ENCODE results near the gene LRMDA.
"Not testable (repeated sequence)": the region's sequence is repeated elsewhere in the genome, so short reads cannot be mapped to it uniquely, and the experiment has no call there.

The LRMDA gene

DNA sequence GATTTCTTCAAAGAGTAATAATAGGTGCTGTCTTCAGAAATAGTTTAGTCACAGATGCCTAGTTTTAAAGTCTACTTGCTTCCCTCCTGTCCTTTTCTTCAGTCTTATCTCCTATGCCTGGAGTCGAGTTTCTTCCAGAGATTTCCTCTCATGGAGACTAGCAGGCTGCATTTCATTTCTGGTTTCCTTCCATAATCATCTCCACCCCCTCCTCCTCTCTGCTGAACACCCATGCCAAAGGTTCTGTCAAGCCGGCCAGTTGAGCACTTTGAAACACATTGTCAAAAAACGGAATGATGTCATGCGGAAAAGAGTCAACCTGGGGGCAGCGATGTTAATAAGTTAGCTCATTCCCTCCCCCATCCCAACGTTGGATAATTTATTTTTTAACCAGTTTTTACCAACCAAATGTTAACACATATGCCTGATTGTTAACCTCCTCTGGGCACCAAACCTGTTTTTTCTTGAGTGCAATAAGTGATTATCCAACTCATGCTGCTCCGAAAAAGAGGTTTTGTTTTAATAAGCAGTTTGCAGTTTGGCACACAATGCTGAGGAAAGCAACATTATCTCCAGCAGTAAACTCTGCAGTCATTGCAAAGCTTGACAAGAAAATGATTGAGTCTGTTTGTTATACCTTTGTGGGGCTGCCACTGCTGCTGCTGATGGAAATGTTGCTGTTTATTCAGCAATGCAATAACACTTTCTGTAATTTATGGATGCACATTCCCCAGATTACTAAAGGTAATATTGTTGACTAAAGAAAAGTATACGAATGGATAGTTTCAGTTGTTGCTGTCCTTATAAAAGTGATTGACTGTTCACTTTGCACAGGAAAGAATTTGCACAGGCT lies 161.6 kb downstream of the LRMDA start:
- DNase-seq = no peak

DNA sequence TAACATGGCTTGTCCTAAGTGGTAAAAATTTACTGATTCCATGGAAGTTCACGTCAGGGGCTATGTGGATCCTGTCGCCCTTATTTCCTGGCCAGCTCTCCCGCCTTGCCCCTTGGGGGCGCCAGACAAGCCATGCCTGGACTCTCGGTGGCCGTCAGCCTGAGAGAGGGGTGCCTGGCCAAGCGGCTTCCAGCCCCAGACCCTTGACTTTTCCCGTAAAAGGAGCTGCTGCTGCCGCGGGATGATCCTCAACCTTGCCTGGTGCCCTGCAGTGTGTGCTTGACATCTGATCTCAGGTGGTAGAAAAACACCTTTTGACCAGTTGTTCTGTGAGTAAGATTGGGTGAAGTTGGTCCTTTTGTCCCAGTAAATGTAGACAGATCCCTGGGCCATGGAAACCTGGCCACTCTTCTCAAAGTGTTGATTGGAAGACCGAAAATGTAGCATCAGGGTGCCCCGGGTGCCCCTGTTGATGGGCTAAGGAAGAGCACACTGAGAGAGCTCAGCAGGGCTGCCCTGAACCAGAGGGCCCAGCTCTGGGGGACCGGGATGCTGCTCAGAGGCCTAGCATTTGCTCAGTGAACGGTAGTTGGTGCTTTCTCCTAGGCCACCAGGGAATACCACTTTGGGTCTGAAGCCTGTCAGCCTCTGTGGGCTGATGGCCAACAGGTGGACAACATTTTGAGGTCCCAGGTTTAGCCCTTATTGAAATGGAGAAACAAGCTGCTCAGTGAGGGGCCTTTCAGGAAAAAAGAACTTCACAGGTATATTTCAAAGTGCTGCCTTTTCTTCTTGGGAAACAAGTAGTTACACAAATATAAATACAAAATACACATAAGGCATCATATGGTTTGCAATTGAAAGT lies 162.5 kb downstream of the LRMDA start:
- no peak for DNase-seq

DNA sequence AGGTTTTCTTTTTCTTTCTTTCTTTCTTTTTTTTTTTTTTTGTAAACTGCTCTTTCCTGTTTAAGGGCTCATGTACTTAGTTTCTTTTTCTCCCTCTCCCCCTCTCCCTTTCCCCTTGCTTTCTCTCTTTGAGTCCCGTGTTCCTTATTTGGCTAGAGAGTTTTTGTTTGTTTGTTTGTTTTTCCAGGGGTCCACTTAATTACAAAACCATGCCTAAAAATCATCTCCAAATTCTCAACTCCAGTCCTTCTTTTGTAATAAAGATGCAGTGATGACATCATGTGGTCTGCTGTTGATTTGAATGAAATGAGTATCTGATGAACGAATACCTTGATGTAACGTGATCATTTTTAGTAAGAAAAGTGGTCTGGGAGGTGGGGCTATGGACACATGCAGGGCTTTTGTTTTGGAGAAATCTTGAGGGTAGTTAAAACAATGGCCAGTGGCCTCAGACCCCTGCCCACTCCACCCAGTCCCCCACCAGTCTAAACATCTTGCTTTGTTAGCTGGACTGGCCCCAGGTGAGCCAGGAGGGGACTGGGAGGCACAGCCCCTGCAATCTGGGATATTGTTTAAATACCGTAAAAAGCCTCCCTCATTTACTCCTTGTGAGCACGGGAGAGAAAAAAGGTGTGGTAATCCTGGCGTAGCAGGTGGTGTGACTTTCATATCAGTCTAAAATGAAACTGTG lies 165.7 kb downstream of the LRMDA start:
- no peak for DNase-seq

DNA sequence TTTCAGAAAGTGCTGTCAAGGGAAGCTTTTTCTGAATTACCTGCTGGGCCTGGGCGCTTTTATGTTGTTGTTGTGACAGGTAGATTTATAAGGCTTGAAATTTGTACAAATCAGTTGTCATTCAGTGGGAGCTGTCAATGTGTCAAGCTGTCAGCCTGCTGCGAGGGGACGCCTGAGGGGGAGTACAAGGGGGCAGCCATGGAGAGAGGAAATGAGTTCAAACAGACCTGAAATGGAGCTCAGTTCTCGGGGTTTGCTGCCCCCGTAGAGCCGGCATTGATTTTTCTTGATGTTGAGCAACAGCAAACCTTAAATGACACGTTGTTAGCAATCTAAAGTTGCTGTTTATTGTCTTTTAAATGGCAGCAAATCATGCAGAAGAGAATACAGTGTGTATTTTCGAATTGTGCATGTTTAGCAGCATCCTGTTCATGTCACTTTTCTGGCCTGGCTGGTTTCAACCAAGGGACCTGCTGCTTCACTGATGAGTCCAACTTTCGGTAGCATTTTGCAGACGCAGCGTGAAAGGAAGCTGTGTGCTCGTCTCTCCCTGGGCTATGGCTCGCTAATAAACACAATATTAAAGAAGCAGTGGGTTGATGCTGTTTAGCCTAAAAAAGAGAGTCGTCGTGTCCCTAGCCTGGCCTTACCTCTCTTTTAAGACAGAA lies 166.5 kb downstream of the LRMDA start:
- DNase-seq = no peak

DNA sequence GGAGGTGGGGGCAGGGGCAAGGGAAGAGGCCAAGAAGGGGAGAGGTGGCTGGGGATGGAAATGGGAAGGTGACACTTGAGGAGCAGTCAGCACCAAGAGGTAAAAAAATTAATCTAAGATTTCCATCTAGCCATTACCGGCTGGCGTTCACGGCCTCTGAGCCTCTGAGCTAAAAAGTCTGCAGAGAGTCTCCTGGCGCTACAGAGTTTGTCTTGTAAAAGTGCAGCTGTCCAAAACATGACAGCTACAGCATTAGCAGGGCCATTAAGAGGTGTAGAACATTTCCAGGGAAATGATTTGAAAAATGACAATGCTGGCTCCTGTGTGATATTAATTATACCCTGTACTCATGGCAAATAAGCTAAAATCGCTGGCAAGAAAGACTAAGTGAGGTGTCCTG lies 167.6 kb downstream of the LRMDA start:
- no peak for DNase-seq

DNA sequence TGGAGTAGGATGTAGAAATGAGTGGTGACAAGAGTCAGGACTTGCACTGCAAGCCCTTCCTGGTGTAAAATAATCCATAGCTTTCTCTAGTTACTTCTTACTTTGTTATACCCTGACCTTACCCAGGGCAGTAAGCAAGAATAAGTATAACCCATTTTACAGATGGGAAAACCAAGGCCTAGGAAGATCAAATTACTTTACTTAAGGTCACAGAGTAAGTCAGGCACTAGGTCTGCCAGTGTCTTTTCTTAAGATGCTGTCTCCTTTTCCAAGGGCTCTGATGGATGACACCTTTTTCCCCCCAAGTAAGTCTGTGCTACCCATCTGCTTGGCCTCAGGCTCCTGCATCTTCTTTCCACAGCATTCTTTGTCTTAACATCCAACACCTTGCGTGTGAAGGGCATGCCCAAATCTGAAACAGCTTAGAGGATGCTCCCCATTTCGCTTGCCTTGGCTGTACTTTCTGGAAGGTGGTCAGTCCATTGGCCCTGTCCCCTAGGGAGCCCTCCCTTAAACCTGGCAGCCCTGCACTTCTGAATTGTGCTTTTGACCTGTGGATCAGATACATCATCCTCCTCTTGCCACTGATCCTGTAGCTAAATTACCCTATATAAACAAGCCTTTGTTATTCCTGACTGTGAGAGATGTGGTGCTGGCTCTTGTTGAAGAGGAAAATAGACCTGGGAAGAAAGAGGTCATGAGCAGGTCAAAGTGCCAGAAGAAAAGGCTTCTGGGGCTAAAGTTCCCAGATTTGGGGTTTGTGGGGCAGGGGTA lies 168.6 kb downstream of the LRMDA start:
- no peak for DNase-seq

DNA sequence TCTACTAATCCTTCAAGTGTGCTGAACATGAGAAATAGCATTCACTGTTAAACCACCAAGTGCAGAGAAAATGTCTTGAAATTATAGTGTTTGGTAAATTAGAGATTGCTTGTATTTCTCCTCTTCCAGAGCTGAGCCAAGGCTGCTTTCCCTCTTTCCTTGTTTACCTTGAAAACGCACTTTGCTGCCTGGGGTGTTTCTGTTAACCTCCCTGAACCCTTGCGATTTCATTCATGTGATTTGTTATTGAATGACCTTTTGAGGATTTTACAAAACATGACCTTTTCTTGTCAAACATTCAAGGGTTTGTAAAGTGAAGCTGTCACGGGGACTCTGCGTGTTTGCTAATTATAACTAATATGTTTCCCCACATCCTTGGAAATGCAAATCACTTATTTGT lies 169.4 kb downstream of the LRMDA start:
- DNase-seq = no peak

DNA sequence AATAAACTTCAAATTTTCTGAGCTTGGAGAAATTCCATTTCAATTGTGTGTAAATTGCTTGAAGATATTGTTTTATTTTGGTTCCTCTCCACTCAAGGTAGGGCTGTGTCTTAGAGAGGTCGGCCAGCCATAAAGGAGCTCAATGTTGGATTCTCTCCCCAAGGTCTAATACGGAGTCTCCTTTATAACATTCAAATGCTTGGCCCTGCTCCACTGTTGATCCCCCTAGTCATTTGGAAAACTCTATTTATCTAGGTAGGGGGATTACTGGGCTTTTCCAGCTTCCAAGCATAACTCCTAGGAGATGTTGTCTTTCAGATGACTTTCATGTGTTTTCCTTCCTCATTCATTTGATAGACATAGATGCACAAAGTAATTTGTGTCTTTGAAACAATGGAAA lies 170.9 kb downstream of the LRMDA start:
- no peak for DNase-seq

DNA sequence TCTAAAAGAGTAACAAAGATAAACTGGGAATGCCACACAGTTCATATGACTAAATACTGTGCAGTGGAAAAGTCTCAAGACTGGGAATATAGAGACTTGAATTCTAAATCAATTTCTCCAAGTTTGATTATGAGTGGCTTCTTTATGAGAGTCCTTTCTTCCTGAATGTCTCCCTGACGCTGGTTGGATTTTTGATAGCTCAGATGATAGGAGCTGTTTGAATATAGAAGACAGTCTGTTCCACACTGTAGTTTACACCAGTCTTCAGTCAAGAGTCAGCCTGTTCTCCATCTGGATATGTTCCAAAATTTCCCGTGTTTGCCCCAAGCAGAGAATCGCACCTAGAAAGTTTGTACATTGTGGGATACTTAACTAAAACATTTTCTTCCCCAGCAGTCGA lies 173.7 kb downstream of the LRMDA start:
- no peak for DNase-seq

DNA sequence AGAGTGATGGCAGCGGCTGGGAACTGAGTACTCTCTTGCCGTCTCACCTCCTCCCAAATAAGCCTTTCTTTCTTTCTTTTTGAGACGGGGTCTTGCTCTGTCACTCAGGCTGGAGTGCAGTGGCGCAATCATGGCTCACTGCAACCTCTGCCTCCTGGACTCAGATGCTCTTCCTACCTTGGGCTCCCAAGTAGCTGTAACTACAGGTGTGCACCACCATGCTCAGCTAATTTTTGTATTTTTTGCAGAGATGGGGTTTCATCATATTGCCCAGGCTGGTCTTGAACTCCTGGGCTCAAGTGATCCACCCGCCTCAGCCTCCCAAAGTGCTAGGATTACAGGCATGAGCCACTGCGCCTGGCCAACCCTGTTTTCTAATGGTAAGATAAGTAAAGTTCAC lies 174.4 kb downstream of the LRMDA start:
- not testable (repeated sequence) for DNase-seq

DNA sequence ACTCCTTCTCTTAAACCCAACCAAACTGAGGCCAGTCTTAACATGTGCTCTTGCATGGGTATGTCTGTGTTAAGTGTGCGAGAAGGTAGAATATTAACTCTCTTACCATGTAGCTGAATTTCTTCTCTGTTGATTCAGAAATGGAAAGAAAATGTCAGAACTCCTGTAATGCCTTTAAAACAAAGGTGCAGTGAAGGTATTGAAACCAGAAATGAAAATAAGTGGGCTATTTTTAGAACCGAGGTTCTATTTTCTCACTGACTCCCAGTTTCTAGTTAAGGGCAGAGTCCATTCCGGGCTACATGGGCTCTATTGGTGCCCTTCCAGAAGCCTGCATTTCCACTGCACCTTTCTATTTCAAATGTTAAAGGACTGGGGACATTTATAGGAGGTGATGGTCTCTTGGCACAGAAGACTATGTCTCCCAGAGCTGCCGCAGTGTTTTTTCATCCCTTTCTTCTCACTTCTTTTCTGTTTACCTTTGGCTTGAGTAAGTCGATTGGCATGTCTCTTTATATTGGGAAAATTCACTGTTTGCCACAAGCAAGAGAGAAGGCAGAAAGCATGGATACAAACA lies 174.9 kb downstream of the LRMDA start:
- DNase-seq = no peak

DNA sequence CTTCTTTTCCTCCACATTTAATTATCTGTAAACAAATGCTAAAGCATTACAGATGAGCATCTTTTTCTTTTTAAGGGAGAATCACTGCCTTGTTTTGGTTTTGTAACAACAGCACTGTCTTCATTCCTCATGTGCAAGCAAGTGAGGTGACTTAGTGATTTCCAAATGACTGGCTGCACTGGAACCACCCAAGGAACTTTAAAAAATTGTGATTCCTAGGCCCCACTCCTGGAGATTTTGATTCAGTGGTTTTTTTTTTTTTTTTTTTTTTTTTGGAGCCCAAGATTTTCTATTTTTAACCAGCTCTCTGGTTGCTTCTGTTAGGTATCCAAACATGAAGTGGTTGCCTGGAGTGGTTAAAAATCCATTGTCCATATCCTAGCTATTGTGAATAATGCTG lies 176.2 kb downstream of the LRMDA start:
- DNase-seq = no peak

DNA sequence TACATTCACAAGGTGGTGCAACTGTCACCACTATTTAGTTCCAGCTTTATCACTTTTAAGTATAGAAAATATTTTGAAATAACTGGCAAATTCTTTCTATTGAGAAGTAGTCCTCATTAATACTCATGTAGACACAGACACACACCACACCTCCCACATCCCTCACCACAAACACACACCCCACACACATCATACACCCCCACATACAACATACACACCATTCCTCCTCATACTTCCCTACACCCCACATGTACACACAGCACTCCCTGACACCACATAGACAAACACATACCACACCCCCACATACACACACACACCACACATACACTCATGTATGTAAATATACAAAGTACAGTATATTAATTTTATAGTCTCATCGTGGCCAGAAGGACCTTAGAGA lies 178.8 kb downstream of the LRMDA start:
- no peak for DNase-seq

DNA sequence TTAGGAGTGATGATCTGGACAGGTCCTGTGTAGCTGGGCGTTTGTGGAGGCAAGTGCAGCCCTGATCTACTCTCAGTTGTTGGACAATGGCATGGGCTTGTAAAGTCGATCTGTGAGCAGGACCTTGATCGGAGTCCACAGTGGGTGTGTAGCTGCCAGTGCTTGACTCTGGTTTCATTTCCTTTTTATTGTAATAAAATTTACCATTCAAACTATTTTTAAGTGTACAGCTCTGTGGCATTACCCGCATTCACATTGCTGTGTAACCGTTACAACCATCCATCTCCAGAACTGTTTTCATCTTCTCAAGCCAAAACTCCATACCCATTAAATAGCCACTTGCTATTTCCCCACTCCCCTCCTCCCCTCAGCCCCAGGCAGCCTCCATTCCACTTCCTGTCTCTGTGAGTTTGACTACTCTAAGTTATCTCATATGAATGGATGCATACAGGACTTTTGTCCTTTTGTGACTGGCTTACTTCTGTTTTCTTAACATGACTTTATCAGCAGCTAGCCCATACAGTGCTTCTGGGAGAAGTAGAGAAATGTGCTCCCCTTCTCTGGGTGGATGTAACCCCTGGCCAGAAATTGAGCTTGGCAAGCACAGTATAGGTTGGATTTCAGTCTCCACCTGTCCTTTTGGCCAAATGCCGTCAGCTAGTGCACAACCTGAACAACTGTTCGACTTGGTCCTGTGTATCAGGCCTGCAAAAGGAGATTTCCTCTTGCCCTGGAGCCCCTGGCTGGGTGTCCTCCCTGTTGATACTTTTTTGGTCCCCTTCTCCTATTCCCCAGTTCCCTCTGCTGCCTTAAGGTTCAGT lies 180.0 kb downstream of the LRMDA start:
- no peak for DNase-seq

DNA sequence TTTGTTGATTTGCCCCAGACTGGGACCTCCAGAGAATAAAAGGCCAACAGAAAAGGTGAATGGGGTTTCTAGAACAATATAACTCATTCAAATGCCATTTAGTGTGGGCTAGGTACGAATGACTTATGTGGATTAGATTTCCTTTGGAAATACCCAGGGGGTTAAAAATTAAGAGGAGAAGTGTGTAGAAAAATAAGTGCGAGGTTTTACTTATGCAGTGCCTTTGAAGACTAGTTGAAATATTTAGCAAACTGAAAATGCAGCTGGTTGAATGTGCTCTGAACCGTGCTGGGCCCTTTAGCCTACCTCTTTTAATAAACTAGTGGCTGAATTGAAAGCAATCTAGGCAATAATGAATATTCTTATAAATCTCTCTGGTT lies 180.6 kb downstream of the LRMDA start:
- DNase-seq = no peak

DNA sequence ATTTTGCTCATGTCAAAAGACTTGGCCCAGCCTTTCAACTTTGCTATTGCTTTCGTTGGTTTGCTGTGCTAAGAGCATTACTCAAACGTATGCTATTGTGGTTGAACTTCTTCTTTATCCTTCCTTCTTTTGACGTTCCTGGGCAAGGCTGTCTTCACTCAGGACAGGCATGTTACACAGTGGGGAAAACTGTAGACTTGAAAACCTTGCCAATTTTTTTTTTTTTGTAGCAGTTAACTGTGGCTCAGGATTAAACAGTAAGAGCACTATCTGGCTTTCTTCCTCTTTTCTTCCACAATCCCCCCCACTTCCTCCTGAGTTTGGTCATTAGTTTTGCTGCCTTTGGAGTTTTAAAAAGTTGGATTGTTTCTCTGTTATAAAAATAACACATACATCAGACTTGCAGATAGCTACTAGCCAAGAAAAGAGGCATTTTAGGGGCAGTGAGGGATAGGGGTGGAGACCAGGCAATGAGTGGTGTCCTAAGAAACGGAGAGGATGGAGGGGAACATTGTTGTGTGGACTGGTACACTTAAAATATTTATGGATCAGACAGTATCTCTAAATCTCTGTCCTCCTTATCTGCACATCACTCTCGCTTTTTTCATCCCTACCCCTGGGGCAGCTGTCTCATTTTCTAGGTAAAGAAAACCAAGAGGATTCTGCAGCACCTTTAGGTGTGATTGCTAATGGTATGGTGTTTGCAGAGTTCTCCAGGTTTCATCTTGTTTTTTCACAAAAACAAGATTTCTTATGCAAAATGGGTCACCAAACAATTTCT lies 181.7 kb downstream of the LRMDA start:
- DNase-seq = no peak

DNA sequence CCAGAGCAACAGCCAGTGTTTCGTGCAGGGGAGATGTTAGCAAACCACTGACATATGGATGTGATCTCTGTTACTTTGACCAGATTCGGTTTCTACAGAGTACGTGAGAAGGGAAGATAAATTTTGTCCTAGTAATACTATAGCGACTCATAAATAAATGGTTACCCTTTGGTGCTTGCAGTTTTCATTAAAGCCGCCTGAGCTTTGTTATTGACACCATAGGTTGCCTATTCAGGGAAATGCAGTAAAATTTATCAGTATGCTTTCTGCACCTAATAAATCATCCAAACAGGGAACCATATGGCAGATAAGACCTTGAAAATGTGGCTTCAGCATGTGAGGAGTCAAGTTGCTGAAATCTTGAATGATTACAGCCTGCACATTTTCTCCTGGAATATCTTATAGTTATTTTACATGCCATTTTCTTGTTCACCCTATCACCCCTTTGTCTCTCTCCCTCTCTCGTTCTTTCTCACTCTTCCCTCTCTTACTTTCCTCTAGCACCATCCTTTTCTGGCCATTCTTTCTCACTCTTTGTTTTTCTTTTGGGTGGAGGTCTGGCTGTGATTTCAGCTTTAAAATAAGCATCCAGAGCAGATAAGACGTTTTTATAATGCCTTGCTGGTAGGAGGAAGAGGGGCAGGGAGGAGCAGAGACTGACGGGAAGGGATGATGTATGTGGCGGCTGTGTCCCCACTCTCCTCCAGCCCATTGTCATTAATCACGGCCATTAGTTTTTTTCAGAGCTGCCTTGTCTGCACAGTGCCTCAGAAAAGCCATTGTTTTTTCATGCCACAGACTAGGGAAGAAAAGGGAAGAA lies 182.5 kb downstream of the LRMDA start:
- DNase-seq = no peak

DNA sequence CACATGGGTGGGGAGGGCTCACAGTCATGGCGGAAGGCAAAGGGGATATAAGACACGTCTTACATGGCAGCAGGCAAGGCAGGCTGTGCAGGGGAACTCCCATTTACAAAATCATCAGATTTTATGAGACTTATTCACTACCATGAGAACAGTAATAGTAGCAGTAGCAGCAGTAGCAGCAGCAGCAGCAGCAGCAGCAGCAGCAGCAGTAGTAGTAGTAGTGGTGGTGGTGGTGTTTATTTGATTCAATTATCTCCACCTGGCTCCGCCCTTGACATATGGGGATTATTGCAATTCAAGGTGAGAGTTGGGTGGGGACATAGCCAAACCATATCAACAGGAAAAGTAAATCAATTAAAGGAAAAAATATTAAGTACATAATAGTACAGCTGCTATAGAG lies 184.7 kb downstream of the LRMDA start:
- no peak for DNase-seq

DNA sequence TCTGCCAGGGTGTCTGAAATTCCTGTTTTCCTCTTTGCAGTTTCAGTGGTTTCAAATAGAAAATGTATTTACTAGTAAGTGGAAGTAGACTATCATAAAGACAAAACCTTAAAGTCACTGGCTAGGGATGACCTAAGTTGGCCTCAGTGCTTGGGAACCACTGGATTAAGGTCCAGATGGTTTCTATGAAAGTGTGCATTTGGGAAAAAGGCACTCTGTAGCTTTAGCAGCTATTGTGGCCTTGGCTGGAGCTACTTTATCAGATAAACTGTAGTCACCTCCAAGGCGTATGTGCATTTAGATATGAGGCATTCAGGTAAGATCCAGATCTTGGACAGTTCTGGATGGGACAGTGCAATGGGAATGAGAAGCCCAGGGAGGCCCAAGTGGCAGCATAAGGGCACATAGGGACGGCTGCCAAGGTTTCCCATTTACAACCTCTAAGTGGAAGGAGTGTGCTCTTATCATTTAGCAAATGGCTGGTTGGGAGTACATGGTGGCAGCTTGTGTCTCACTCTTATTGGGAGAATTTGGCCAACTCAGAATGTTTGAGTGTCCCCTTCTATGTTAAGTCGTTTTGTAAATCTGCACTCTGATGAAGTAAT lies 185.6 kb downstream of the LRMDA start:
- no peak for DNase-seq

Data from NCI-H187 treated with DMSO at 0.1 percent for 48 hours (cell line).